B cell (primary cell): ENCODE data around the gene INPP5B. TPM values are rescaled to one million over a fixed set of nuclear protein-coding genes. Genes with fewer than 3 reads are reported as not detected.

Experiments
- ATAC-seq: fragments of 200-7000 bp; cut with Tn5 transposase; one replicate; pipeline ENCODE4 v1.10.0; 2021; ENCODE audit warnings: low read depth, mild to moderate bottlenecking, moderate number of reproducible peaks, moderate library complexity
- CTCF ChIA-PET: fragments of 350-600 bp; sonication (Branson Sonifier 250); formaldehyde crosslinking; loops from one replicate; lab custom pipeline; 2021; ENCODE audit warnings: antibody characterized with exemption, inconsistent platforms; lab: Charles Lee
- POLR2A ChIA-PET: fragments of 350-600 bp; sonication (Branson Sonifier 250); formaldehyde crosslinking; loops from one replicate; lab custom pipeline; 2021; ENCODE audit warnings: antibody characterized with exemption; lab: Charles Lee
- DNase-seq: peaks from one replicate; pipeline ENCODE4 v3.0.0; 2013
- H2AFZ ChIP-seq: 2 replicates; pipeline ENCODE4 v1.6.1; 2012; ENCODE audit warnings: mild to moderate bottlenecking, low read depth, low read length; ENCODE audit not compliant: insufficient read depth, poor library complexity, severe bottlenecking
- H3K27ac ChIP-seq, 2 donors: 1 replicate in 1 of 2; 2 replicates in 1 of 2; pipeline ENCODE4 v1.5.1; 2012 to 2013; ENCODE audit warnings: low read length in 2 of 2, mild to moderate bottlenecking in 2 of 2, moderate library complexity in 1 of 2
- H3K27me3 ChIP-seq, 4 experiments: fragments of 200-600 bp in 1 of 4; sonication (generic) in 1 of 4; replicated peaks in 1 of 4; 1 replicate in 2 of 4; 2 replicates in 2 of 4; pipeline versions ENCODE4 v1.6.1 to v1.7.0; 2013 to 2016; ENCODE audit warnings: low read length in 3 of 4, mild to moderate bottlenecking in 2 of 4, mixed read lengths in 1 of 4, moderate library complexity in 1 of 4; ENCODE audit not compliant: insufficient read depth in 4 of 4, control insufficient read depth in 3 of 4; ENCODE audit errors: control extremely low read depth in 1 of 4
- H3K36me3 ChIP-seq, 2 experiments: replicated peaks in 1 of 2; 1 replicate in 1 of 2; 2 replicates in 1 of 2; pipeline versions ENCODE4 v1.6.1 to v1.7.1; 2013; ENCODE audit warnings: low read length in 1 of 2; ENCODE audit not compliant: insufficient read depth in 2 of 2, control insufficient read depth in 1 of 2; ENCODE audit errors: control extremely low read depth in 1 of 2, extremely low read depth in 1 of 2
- H3K4me1 ChIP-seq, 2 donors: fragments of 200-600 bp in 1 of 2; sonication (generic) in 1 of 2; 1 replicate in 1 of 2; 2 replicates in 1 of 2; pipeline versions ENCODE4 v1.5.1 to v1.6.1; 2013 to 2017; ENCODE audit warnings: low read length in 2 of 2; ENCODE audit not compliant: control insufficient read depth in 2 of 2, insufficient read depth in 2 of 2
- H3K4me2 ChIP-seq: replicated peaks from 2 replicates; pipeline ENCODE3; 2012; ENCODE audit warnings: mild to moderate bottlenecking, low read depth, low read length; ENCODE audit not compliant: poor library complexity, severe bottlenecking
- H3K4me3 ChIP-seq, 5 experiments: fragments of 200-600 bp in 1 of 5; sonication (generic) in 1 of 5; 1 replicate in 3 of 5; 2 replicates in 2 of 5; pipeline versions ENCODE4 v1.5.1 to v1.7.0; 2011 to 2016; ENCODE audit warnings: low read length in 4 of 5, mild to moderate bottlenecking in 4 of 5, low read depth in 2 of 5, control low read depth in 1 of 5, moderate library complexity in 1 of 5; ENCODE audit not compliant: insufficient read depth in 1 of 5; ENCODE audit errors: control extremely low read depth in 1 of 5, extremely low read depth in 1 of 5
- H3K79me2 ChIP-seq: fragments of 200-600 bp; sonication (generic); one replicate; pipeline ENCODE4 v1.6.0; 2016; ENCODE audit warnings: low read length; ENCODE audit not compliant: control insufficient read depth, insufficient read depth
- H3K9ac ChIP-seq: fragments of 200-600 bp; sonication (generic); 2 replicates; pipeline ENCODE4 v1.6.1; 2017; ENCODE audit warnings: mild to moderate bottlenecking, low read length, moderate library complexity
- H3K9me3 ChIP-seq, 3 donors: one replicate each; pipeline versions ENCODE4 v1.6.1 to v1.7.1; 2013; ENCODE audit warnings: low read length in 2 of 3; ENCODE audit not compliant: control insufficient read depth in 2 of 3, insufficient read depth in 1 of 3; ENCODE audit errors: control extremely low read depth in 1 of 3
- H4K20me1 ChIP-seq: 2 replicates; pipeline ENCODE4 v1.6.0; 2012; ENCODE audit warnings: mild to moderate bottlenecking, low read length; ENCODE audit not compliant: insufficient read depth, control insufficient read depth, poor library complexity, severe bottlenecking
- H3K27ac Mint-ChIP-seq: one replicate; pipeline ENCODE4 v1.8.0; 2021; ENCODE audit warnings: mixed read lengths
- H3K27me3 Mint-ChIP-seq: one replicate; pipeline ENCODE4 v1.8.0; 2021; ENCODE audit warnings: mixed read lengths
- H3K4me1 Mint-ChIP-seq: one replicate; pipeline ENCODE4 v1.8.0; 2021; ENCODE audit warnings: mixed read lengths
- H3K4me3 Mint-ChIP-seq: one replicate; pipeline ENCODE4 v1.8.0; 2021; ENCODE audit warnings: mixed read lengths
- H3K9me3 Mint-ChIP-seq: one replicate; pipeline ENCODE4 v1.8.0; 2022; ENCODE audit warnings: mixed read lengths; ENCODE audit not compliant: insufficient read depth
- CTCF ChIP-seq: fragments of 200-600 bp; IDR thresholded peaks from one replicate; pipeline ENCODE4 v1.8.0; 2022; ENCODE audit warnings: antibody characterized with exemption, mild to moderate bottlenecking
- EZH2 ChIP-seq: IDR thresholded peaks from 2 replicates; pipeline ENCODE4 v1.6.1; 2012; ENCODE audit warnings: borderline replicate concordance, low read depth, mild to moderate bottlenecking, moderate library complexity, low read length; ENCODE audit not compliant: insufficient read depth, poor library complexity, severe bottlenecking
- WGBS: methylation state at CpG from one replicate; pipeline ENCODE4 v1.1.5; 2013; ENCODE audit warnings: missing lambda C conversion rate; ENCODE audit not compliant: insufficient coverage; 5-methylcytosine and 5-hydroxymethylcytosine counted together
- intact Hi-C: fragments of 100-400 bp; cut with micrococcal nuclease; formaldehyde crosslinking; loops from one replicate; pipeline ENCODE4 v1.10.0; 2022
- polyA plus RNA-seq: library from polyadenylated mRNA; depleted of rRNA; stranded (reverse); fragments of >200 nt; gene quantifications from 2 replicates; pipeline ENCODE4 v1.2.3, GENCODE V29; 2012
- total RNA-seq, 2 donors: library from RNA; stranded (reverse); fragments of 120-200 nt in 1 of 2; gene quantifications; 1 replicate in 1 of 2; 2 replicates in 1 of 2; pipeline versions ENCODE4 v1.2.3 to v1.2.4, GENCODE V29; 2013 to 2022

Gene INPP5B
- total and polyA plus RNA-seq, 2 donors (not counting 1 experiment from before 2014, with no cell fraction given): 45.4 to 63.3 TPM

DNA sequence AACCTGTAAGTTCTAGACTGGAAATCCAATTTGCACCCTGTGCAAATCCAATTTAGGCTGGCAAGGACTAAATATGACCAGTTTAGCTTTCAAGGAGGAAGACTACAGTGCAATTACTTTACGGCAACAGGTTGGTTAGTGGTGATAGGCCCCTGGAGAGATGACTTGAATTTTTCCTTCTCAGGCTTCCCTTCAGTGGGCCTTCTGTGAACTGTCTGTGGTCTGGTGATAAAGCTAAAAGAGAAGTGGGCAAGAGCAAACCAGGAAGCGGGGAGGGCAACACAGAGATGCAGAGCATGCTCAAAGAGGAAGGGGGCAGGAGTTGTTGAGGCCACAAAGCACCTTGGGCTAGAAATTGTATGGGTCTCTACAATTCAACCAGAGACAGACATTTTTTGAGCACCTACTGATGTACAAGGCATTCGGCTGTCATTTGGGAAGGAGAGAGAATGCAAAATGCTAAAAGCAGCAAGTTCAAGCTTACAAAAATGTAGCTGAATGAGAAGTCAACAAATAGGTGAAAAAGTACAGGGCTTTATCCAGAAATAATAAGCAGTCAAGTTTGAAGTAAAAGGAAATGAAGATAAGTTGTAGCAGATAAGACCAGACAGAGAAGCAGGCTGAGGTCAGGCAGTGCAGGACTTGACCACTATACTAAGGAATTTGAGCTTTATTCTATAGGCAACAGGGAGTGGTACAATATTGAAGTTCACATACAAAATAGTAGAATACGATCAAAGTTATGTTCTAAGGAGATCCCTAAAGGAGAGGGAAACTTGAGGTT lies 23.9 kb downstream of the INPP5B start:
- ChIA-PET POLR2A (interaction anchor here (0.6 to 1.1 kb wide), 4 partner anchors 9 to 325 kb away, joined by 3 to 7 read pairs (median 3); partner anchors contain the start of gene INPP5B), CTCF (interaction anchor here (1.1 to 2.6 kb wide), 9 partner anchors 8 to 67 kb away, joined by 3 to 13 read pairs (median 5); partner anchors contain the start of gene SF3A3)
- H4K20me1 ChIP-seq: peaks cover 40% of the 10 kb centered on the region
- H3K9me3 ChIP-seq: no peaks in the 10 kb centered on the region
- peak overlapping the region; percentile 52 for H3K4me2 ChIP-seq
- peaks cover 78 to 86% of the 10 kb centered on the region in 2 donors for H3K4me1 ChIP-seq
- H3K4me3 ChIP-seq: peak overlapping the region in 1 of 5 experiments; percentile 43
- Mint-ChIP-seq H3K4me1 (peaks cover 71% of the 10 kb centered on the region), H3K9me3 (no peaks in the 10 kb centered on the region), H3K4me3 (peak overlapping the region; percentile 21), H3K27ac (peak overlapping the region; percentile 65), H3K27me3 (no peaks in the 10 kb centered on the region)
- H3K27me3 ChIP-seq: no peaks in the 10 kb centered on the region
- no peak overlapping the region for H2AFZ ChIP-seq
- intact Hi-C loops: loop anchor here (1.0 to 10.0 kb wide), 5 partner anchors 8 to 936 kb away; partner anchors contain the start of genes INPP5B, RRAGC and SF3A3
- TF ChIP-seq EZH2 (no peak), CTCF (no peak)
- H3K27ac ChIP-seq: peak overlapping the region; percentile 9 to 14
- 0% methylated on average over 1 of the region's 4 CpGs for WGBS
- peaks cover 4 to 7% of the 10 kb centered on the region in 2 experiments for H3K36me3 ChIP-seq
- peak; percentile 94 for ATAC-seq
- peak; percentile 86 for DNase-seq
- H3K79me2 ChIP-seq: peaks cover 81% of the 10 kb centered on the region
- no peak overlapping the region for H3K9ac ChIP-seq

DNA sequence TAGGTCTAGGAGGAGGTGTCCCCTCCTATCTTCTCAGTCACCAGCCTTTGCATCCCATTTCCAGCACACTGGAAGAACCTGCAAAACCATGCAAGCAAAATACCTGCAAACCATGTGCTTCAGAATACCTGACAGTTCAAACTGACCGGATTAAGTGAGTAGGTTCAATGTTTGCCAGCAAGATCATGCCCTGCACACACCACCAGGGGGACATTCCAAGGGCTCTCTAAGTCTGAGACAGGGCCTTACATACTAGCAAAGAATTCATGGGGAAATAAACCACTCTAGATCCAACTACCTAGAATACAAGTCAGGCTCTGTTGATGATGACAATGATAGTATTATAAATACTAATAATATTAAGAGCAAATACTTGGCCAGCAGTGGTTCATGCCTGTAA lies 27.6 kb downstream of the INPP5B start:
- CTCF ChIA-PET: interaction anchor here (1.9 kb wide), 1 partner anchor 17 kb away, joined by 6 read pairs; no protein-coding TSS in a partner anchor
- Histone ChIP-seq H3K9ac (no peak overlapping the region), H2AFZ (no peak overlapping the region), H3K9me3 (no peaks in the 10 kb centered on the region), H3K4me1 (peaks cover 55 to 56% of the 10 kb centered on the region in 2 donors), H3K4me2 (no peak overlapping the region), H3K27ac (no peak overlapping the region), H3K36me3 (peaks cover 4 to 9% of the 10 kb centered on the region in 2 experiments), H3K4me3 (no peak overlapping the region), H3K27me3 (no peaks in the 10 kb centered on the region), H4K20me1 (peaks cover 57% of the 10 kb centered on the region), H3K79me2 (peaks cover 81% of the 10 kb centered on the region)
- Mint-ChIP-seq H3K4me3 (no peak overlapping the region), H3K27me3 (no peaks in the 10 kb centered on the region), H3K9me3 (no peaks in the 10 kb centered on the region), H3K27ac (no peak overlapping the region), H3K4me1 (peaks cover 45% of the 10 kb centered on the region)
- ATAC-seq (no peak), DNase-seq (peak; percentile 23)
- POLR2A ChIA-PET: no interaction called here
- intact Hi-C loops: no loop called here
- WGBS: 86% methylated on average over 1 of the region's 1 CpG
- TF ChIP-seq CTCF: peak; percentile 53
- no peak for TF ChIP-seq EZH2
